ENCODE data around the gene RANBP1.
A peak's percentile ranks its signal among the peaks of the same experiment; 100 is the strongest.

Gene RANBP1

GRCh38 chr22:20128902-20129746 lies 13.2 kb downstream of the RANBP1 start:
- H3K9me3 ChIP-seq (ENCODE audit: severe bottlenecking) = no peaks in the 10 kb centered on the region
- no peaks in the 10 kb centered on the region for H3K27me3 ChIP-seq (ENCODE audit: insufficient read depth, low read depth, severe bottlenecking)
- TF ChIP-seq, protein P1, sequence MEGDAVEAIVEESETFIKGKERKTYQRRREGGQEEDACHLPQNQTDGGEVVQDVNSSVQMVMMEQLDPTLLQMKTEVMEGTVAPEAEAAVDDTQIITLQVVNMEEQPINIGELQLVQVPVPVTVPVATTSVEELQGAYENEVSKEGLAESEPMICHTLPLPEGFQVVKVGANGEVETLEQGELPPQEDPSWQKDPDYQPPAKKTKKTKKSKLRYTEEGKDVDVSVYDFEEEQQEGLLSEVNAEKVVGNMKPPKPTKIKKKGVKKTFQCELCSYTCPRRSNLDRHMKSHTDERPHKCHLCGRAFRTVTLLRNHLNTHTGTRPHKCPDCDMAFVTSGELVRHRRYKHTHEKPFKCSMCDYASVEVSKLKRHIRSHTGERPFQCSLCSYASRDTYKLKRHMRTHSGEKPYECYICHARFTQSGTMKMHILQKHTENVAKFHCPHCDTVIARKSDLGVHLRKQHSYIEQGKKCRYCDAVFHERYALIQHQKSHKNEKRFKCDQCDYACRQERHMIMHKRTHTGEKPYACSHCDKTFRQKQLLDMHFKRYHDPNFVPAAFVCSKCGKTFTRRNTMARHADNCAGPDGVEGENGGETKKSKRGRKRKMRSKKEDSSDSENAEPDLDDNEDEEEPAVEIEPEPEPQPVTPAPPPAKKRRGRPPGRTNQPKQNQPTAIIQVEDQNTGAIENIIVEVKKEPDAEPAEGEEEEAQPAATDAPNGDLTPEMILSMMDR (IDR thresholded peaks at IDR 0.05; ENCODE audit: low read depth, low read length) = peak; percentile 79
- no peak overlapping the region for H3K4me3 ChIP-seq (ENCODE audit: low read depth, low read length)
- peaks cover 41% of the 10 kb centered on the region for H3K36me3 ChIP-seq
- peak; percentile 68 for DNase-seq
- H3K27ac ChIP-seq = peak overlapping the region; percentile 30; the same call in 1 of the 2 replicates

GRCh38 chr22:20129747-20130014 lies 13.8 kb downstream of the RANBP1 start:
- no peaks in the 10 kb centered on the region for H3K27me3 ChIP-seq (ENCODE audit: insufficient read depth, low read depth, severe bottlenecking)
- H3K27ac ChIP-seq = no peak overlapping the region
- TF ChIP-seq, protein P1 (IDR thresholded peaks at IDR 0.05; ENCODE audit: low read depth, low read length) = no peak
- DNase-seq = no peak
- no peak overlapping the region for H3K4me3 ChIP-seq (ENCODE audit: low read depth, low read length)
- peaks cover 35% of the 10 kb centered on the region for H3K36me3 ChIP-seq
- no peaks in the 10 kb centered on the region for H3K9me3 ChIP-seq (ENCODE audit: severe bottlenecking)

DNA sequence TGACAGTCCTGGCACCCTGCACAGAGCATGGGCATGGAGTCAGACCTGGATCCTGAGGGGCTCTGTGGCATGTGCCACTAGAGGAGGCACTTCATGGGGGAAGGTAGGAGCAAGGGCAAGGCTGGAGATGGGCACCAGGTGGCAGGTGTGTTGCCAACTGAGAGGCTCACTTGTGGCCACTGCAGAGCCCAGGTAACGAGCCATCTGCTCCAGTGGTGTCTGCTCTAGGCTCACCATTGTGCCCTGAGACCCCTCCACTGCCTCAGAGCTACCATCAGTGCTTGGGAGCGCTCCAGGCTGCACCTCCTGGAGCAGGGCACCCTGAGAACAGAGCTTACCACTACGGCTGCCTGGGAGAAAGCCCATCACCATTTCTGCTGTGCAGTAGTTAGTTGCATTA lies 14.4 kb downstream of the RANBP1 start:
- Histone ChIP-seq H3K27ac (no peak overlapping the region), H3K9me3 (ENCODE audit: severe bottlenecking) (no peaks in the 10 kb centered on the region), H3K4me3 (ENCODE audit: low read depth, low read length) (peak overlapping the region; percentile 85; the same call in 1 of the 2 replicates), H3K36me3 (peaks cover 29% of the 10 kb centered on the region), H3K27me3 (ENCODE audit: insufficient read depth, low read depth, severe bottlenecking) (no peaks in the 10 kb centered on the region)
- TF ChIP-seq, protein P1 (IDR thresholded peaks at IDR 0.05; ENCODE audit: low read depth, low read length) = no peak
- no peak for DNase-seq

DNA sequence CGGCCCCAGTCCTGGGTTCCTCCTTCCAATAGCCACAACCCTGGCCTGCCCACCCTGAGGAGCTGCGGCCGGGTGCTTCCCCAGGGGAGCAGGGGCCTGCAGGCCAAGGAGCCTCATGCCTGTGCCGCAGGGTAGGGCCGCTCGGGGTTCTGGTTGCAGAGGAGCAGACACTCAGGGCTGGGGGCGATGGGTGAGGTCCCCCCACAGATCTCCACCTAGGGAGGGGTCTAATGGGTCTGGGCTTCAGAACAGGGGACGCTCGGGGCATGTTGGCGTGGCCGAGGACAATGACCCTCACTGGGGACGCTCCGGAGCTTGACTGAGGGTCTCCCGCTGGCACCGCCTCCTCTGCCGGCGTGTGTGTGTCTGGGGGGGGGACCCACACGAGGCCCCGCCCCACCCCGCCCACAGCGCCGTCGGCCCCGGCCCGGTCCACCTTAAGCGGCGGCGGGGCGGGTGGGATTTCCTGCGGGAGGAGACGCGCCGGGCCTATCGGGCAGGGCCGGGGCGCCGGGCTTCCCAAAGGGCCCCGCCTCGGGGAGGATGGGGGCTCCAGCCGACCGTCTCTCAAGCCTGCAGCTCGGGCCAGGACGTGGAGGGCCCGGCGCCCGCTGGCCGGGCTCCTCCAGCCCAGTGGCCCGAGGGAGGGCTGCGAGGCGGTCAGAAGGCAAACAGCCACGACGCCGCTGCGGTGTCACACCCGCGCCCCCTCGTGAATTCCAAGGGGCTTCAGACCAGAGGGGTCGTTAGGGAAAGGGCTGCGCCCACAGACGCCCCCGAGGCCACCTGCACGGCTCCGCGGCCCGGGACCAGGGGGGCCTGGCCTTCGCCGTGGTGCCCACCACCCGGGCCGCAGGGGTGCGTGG lies 15.1 kb downstream of the RANBP1 start:
- Histone ChIP-seq H3K36me3 (peaks cover 22% of the 10 kb centered on the region), H3K27me3 (ENCODE audit: insufficient read depth, low read depth, severe bottlenecking) (no peaks in the 10 kb centered on the region), H3K27ac (peak overlapping the region; percentile 59), H3K4me3 (ENCODE audit: low read depth, low read length) (peak overlapping the region; percentile 85), H3K9me3 (ENCODE audit: severe bottlenecking) (no peaks in the 10 kb centered on the region)
- DNase-seq = peak; percentile 76
- TF ChIP-seq, protein P1 (IDR thresholded peaks at IDR 0.05; ENCODE audit: low read depth, low read length) = no peak

DNA sequence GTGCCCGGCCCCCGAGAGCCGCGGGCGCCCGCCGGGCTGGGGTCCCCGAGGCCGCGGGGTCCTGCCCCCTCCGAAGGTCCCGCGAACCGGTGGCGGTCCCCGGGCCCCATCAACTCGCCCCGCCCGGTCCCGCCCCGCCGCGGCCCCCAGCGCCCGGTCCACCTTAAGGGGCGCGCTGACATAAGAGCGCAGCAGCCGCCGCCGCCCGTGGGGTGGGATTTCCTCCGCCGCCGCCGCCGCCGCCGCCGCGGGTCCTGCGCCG lies 15.6 kb downstream of the RANBP1 start, which contains the start of gene ZDHHC8:
ZDHHC8 (plus strand) TSS at position 208 of the 262 bp plus-strand sequence. CDS start 144 bp downstream, outside the sequence.
- Histone ChIP-seq H3K36me3 (peaks cover 17% of the 10 kb centered on the region), H3K27me3 (ENCODE audit: insufficient read depth, low read depth, severe bottlenecking) (no peaks in the 10 kb centered on the region), H3K9me3 (ENCODE audit: severe bottlenecking) (no peaks in the 10 kb centered on the region), H3K4me3 (ENCODE audit: low read depth, low read length) (peak within 1 kb of the TSS; percentile 85), H3K27ac (peak within 1 kb of the TSS; percentile 59)
- DNase-seq = no peak
- TF ChIP-seq, protein P1 (IDR thresholded peaks at IDR 0.05; ENCODE audit: low read depth, low read length) = no peak

All from WERI-Rb-1 (cell line).